NCI-H82 treated with DMSO at 0.1 percent for 48 hours (cell line): ENCODE measurements around the gene SYVN1.
"Not testable (repeated sequence)": the region's sequence is repeated elsewhere in the genome, so short reads cannot be mapped to it uniquely, and the experiment has no call there.

Experiments
- DNase-seq: peaks from one replicate; lab custom pipeline; 2025; ENCODE audit not compliant: unreplicated experiment; lab: John Stamatoyannopoulos, UW

Gene SYVN1

DNA sequence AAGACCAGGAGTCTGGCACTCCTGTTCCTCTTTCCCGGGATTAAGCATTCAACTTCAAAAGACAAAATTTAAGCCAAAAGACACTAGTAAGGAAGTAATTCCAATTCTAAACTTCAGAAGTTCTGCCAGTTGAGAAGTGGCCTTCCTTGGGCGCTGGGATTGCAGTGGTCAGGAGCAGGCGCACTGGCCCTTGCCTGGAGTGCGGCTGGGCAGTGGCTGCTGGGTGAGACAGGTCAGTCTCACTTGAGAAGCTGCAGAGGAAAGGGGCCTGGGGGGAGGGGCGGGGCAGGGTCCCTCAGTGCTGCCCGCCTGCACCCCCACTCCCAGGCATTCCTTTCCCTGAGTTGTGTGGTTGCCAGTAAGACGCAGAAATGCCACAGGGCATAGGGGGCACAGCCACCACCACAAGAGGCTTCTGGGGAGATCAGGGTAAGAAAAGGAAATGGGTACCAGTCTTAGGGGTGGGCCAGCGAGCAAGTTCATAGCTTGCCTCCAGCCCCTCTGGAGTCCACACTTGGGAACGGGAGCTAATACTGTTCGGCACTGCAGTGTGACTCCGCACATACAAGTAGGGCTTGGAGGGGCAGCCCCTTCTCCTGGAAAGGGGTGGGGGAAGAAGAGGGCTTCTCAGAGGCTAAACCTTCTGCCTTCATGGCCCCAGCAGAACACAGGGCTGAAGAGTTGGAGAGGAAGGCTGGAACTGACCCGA, 6.7 kb downstream of the SYVN1 start:
- DNase-seq, result no peak

DNA sequence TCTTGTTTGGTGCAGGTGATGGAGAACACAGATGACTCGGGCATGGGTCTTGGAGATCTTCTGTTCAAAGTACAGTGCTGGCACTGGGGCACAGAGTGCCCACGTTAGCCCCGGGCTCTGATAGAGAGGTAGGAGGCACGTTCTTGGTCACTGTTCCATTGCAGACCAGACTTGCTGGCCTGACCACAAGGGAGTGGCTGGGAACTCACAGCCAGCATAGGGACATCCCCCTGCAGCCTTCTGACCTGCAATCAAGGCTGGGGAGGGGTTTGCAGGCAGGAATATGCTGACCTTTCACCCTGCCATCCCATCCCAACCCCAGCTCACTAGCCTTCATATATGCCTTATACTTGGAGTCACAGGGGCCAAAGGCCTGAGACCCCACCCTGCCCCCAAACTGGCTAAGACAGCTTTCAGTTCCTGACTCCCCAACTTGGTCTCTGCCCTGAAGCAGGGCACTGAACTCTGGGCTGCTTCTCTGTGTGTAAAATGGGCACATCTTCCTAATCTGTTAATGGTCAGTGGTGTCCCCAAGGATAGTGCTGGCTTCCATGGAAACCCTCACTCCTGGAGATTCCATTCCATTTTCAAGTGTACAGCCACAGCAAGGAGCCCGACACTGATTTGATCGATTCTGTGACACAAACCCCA, 7.6 kb downstream of the SYVN1 start:
- DNase-seq, result no peak

DNA sequence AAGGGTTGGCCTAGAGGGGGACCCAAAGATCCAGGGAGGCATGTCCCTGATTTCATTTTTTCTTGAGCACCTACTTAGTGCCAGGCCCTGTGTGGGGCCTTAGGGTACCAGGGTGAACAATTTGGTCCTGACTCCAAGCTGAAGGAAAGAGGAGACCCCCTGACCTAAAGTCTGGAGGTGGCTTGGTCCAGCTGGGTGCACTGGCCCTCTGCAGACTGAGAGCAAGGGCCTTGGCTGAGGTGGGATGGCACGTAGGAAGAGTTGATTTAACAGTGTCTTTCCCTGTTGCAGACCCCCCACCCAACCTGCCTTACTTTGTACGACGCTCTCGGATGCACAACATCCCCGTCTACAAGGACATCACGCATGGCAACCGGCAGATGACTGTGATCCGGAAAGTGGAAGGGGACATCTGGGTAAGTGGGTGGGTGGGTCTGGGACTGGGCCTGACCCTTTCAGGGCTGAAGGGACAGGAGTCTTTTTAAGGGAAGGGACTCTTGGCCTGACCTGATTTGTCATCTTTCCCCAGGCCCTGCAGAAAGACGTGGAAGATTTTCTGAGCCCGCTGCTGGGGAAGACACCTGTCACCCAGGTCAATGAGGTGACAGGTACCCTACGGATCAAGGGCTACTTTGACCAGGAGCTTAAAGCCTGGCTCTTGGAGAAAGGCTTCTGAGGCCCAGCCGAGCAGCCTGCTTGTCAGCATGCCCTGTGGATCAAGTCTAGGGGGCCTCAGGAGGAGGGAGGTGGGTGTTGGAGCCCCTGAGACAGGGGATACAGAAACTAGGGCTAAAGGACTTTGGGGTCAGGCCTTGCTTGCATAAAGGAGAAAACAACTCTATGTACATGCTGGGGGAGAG, 8.9 kb downstream of the SYVN1 start:
- no peak for DNase-seq

DNA sequence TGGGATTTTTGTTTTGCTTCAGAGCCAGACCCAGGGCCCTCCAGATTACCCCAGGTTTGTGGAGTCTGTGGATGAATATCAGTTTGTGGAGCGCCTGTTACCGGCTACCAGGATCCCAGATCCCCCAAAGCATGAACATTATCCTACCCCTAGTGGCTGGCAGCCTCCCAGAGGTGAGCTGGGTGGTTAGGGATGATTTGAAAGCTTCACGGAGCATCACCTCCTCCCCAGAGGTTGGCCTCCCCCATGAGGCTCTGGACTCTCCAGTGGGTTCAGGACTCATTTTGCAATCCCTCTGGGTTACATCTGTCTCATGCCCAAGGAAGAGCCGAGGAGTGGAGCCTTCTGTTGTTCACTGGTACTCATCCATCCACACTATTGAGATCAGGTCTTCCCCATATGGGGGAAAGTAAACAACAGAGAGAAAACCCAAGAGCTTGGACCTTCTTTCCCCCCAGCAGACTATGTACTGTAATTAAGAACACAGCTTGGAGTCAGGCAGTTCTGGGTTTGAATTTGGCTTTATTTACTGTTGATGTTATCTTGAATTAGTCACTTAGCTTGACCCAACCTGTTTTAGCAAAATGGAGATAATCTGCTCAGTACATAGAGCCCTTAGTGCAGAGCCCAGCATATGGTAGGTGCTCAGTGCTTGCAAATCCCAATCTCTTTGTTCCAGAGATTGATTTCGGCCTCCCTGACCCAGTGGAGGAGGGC, 9.7 kb downstream of the SYVN1 start:
- no peak for DNase-seq

DNA sequence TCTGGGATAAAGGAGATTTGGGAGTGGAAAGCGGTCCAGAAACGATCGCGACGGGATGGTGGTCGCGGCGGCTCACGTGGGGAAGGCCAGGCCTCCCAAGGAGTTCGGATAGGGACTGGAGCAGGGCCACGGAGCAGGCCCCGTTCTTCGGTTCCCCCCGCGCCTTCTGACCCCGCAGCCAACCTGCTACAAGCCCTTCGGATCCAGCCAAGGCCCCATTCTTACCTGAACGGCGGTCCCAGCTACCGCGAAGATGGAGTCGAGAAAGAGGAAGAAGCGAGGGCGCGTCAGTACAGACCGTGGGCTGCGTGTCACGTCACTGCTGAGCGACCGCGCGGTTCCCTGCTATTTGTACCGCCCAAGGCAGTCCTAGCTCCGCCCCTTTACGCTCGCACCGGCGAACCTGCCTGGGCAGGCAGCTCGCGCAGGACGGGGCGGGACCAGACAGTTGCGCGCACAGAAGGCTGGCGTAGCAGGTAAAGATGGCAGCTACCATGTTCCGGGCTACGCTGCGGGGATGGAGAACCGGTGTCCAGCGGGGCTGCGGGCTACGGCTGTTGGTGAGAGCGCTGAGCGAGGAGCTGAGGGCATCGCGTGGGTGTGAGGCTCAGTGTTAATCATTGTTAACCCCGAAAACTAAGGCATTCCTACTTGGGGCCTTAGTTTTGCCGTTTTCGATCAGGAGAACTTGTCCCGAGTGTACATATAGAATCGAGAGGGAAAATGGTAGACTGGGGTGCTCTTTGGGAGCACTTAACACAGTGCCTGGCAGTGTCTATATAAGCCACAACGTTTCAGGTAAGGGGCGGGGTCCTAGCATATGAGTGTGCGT, 12.2 kb downstream of the SYVN1 start, which contains the start of the genes FAU and MRPL49:
TSS of gene FAU (minus strand) at position 270 of the 832 bp plus-strand sequence. CDS start 321 bp downstream, outside the sequence.
TSS of gene MRPL49 (plus strand) at position 457 of the 832 bp plus-strand sequence. CDS start at position 483, 26 bp downstream.
- DNase-seq, result peak; percentile 83

DNA sequence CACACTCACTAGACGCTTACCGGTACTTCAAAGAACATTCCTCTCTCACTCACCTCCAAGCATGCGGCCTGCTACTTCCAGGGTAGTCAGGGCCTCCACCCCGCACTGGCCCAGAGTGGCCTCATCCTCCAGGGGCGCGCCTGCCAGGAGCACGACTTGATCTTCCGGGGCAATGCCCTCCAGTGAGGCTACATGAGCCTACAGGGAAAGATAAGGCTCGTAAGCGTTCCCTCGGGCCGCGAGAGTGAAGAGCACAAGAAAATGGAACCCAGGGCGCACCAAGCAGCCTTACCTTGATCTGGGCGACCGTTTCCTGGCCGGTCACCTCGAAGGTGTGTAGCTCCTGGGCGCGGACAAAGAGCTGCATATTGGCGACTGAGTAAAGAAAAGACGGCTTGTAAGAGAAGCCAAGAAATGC, 12.9 kb downstream of the SYVN1 start:
- DNase-seq, result no peak

DNA sequence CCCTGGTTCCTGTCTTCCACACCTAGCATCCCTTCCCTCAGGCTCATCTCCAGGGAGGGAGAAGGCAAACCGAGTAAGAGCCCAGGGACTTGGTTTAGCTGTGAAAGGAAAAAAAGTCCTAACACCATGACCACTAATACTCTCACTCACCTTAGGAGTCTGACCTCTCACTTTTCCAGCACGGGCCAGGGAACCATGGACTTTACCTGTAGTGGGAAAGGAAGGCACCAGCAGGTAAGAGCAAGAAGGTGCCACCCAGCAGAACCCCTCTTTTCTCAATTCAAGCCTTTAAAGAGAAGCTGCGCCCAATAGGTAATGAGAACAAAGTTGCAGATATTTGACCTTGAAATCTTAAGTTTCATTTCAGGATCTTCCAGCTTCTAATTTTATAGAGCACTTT, 13.5 kb downstream of the SYVN1 start:
- DNase-seq, result no peak

DNA sequence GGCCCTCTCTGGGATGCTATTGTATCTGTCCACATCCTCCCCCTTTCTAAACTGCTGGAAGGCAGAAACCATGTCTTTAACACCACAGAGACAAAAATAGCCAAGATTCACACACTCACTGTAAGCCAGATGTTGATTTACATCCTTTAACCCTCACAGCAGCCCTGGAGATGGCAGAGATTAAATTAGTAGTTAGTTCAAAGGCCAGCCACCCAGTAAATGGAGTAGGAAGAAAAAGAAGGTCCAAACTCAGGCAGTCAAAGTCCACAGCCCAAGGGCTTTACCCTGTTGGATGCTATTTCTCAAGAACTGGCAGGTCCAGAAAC, 14.7 kb downstream of the SYVN1 start:
- DNase-seq, result no peak

DNA sequence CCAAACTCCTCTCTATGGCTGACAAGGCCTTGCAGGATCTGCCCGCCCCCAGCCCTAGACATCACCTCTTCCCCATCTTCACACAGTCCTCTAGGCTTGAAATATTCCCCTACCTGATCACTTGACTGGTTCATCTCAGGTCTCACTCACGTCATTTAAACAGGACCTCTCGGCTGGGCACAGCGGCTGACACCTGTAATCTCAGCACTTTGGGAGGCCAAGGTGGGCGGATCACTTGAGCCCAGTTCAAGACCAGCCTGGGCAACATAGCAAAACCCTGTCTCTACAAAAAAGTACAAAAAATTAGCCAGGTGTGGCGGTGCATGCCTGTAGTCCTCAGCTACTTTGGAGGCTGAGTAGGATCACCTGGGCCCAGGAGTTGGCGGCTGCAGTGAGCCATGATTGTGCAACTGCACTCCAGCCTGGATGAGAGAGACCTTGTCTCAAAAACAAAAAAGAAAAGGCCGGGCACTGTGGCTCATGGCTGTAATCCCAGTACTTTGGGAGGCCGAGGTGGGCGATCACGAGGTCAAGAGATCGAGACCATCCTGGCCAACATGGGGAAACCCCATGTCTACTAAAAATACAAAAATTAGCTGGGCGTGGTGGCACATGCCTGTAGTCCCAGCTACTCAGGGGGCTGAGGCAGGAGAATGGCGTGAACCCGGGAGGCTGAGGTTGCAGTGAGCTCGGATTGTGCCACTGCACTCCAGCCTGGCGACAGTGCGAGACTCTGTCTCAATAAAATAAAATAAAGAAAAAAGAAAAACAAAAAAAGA, 15.2 kb downstream of the SYVN1 start:
- not testable (repeated sequence) for DNase-seq

DNA sequence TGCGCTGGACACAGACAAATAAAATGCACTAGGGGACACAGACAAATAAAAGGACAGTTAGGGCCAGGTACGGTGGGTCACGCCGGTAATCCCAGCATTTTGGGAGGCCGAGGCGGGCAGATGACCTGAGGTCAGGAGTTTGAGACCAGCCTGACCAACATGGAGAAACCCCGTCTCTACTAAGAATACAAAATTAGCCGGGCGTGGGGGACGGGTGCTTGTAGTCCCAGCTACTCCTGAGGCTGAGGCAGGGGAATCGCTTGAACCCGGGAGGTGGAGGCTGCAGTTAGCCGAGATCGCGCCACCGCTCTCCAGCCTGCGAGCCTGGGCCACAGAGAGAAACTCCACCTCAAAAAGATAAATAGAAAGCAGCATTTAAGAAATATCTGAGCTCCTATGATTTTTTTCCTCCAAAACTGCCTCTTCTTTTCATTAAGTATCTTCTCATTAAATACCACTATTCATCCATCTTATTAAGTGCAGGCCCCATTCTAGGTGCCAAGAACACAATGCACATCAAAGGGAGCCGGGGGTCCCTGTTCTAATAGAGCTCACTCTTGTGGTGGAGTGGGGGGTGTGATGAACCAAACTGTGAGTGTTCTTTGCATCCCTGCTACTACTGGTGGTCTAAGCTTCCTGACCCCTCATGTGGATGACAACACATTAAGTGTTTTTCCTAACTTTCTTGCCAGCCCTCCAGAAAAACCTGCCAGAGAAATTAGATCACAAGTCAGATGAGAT, 16.1 kb downstream of the SYVN1 start:
- no peak for DNase-seq

DNA sequence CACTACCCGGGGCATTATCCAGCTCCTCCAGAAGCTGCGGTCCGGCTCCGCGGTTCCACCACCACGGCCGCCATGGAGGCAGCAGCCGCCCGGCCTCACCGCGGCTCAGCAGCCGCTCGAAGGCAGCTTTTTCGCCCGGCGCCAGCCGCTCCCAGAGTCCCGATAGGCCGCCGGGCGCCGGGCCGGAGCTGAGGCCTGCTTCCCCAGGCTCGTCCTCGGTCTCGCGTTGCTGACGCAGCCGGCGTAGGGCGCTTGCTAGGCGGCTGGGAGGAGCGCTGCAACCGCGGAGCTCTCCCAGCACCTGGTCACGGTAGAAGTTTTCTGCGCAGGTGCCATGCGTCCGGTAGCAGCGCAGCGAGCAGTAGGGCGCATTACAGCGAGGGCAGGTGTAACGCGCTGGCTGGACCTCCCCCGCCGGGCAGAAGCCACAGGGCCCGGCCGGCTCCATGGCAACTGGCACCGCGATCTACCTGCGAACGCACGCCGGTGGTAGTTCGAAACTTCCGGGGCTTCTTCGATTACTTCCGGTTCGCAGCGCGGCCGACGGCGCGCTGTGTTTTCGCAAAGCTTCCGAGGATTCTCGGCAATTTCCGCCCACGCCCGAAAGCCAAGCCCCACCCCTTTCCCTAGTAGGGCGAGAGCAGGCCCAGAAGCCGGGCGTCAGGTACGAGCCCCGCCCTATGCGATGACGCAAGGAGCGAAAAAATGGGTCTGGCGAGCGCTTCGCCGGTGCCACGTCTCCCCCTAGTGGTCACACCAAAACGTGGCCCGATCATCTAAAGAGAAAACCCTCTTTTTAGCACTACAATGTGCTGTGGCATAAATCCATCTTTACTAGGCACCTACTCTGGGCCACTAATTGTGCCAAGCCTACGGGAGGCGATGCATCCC, 16.9 kb downstream of the SYVN1 start, which contains the start of gene ZNHIT2:
TSS of gene ZNHIT2 (minus strand) at position 496 of the 891 bp plus-strand sequence. CDS start at position 448, 48 bp downstream.
- peak; percentile 79 for DNase-seq

DNA sequence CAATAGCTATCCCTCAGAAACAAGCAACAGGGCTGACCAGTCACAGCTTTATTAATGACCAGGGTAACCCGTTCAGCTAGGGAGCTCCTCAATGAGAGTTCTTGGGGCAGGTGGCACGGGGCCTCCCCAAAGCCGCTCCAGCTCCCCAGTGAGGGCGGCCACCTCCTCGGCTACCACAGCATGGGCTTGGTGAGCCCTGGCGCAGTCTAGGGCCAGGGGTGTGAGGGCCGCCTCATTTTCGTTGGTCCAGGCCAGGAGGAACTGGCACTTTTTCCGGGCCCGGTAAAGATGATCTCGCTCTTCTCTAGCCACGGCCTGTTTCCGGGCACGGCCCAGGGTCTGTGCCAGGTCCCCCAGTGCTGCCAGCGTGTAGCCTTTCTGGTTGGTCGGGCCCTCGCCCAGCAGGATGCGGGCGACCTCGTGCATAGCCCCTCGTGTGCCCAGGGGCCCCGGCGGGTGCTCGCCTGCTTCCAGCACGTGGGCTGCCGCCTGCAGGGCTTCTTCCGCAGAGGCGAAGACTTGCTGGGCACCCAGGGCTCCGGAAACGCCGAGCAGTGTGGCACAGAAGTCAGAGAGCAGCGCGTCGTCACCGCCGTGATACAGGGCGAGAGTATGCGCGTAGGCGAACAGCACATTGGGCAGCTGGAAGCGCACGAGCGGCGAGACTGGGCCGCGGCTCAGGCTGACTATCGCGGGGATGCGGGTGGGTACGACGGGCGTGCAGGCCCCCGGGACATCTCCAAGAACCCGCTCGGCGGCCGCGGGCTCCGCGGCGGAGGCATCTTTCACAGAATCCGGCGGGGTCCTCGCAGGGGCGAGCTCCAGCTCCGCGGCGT, 17.7 kb downstream of the SYVN1 start:
- no peak for DNase-seq

DNA sequence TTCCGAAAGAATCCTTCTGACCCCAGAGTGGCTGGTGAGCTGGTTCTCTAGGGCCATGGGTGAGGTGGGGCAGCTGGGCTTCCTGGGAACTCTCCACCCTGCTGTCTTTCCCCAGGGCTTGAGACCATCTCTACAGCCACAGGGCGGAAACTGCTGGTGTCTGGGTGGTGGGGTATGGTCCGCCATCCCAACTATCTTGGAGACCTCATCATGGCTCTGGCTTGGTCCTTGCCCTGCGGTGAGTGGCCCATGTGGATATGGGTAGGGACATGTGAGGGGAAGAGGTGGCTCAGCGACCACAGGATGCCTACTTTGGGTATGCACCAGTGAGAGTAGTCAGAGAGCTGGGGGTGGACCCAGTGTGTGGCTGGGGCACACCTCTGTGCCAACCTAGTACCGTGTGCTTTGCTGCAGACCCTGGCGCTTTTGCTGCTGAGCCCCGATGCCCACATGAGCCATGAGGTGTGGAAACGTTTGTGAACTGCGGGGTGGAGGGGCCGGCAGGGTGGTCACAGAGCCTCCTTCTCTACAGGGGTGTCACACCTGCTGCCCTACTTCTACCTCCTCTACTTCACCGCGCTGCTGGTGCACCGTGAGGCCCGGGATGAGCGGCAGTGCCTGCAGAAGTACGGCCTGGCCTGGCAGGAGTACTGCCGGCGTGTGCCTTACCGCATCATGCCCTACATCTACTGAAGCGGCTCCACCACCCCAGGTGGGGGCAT, 18.8 kb downstream of the SYVN1 start:
- DNase-seq, result no peak

DNA sequence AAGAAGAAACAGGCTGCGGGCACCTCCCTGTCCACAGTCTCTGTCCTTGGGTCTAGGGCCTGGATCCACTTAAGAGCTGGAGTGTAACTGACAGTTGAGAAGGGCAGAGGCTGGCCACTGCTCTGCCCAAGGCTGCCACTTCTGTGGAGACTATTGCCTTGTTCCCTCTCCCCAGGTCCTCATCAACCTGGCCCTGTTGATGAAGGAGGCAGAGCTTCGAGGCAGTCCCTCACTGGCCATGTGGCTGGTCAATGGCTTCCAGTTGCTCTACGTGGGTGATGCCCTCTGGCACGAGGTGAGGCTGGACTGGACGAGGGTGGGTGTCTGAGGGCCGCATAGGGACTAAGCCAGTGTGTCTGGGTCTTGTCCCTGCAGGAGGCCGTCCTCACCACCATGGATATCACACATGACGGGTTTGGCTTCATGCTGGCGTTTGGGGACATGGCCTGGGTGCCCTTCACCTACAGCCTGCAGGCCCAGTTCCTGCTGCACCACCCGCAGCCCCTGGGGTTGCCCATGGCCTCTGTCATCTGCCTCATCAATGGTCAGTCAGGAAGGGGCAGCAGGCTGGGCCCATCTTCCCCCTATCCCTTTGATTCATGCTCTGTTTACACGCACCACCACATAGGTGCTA, 19.7 kb downstream of the SYVN1 start:
- DNase-seq, result no peak

DNA sequence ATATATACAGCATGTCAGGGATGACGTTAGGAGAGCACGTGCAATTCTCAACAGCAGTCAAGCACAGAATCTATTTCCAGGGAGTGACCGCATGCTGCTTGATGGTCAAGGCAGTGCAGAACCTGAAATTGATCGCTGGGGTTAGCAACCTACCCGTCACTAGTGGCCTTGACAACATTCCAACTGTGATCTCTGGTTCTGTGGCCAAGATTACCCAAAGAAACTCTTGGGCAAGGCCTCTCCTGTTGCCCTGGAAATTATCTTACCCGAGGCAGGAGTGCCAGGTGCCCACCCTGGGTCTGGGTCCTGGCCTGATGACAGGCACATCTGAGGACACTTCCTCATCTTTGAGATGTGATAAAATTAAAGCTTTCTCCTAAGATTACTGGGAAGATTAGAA, 20.5 kb downstream of the SYVN1 start:
- DNase-seq, result no peak

DNA sequence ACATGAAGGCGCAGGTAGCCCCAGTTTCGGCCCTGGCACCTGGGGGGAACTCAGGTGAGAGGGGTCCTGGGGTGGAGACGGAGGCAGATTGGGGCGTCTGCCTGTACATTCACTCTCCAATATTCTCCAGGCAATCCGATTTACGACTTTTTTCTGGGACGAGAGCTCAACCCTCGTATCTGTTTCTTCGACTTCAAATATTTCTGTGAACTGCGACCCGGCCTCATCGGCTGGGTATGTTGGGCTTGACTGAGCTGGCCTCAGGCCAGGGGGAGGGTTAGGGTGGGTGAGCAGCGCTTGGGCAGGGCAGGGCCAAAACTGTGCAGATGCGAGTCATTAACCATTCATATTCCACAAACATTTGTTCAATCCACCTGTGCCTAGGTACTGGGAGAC, 21.0 kb downstream of the SYVN1 start:
- no peak for DNase-seq
